SHP77 treated with DMSO at 0.1 percent for 48 hours (cell line): Measurements from ENCODE around the gene CWC25.
"Not testable (repeated sequence)": the region's sequence is repeated elsewhere in the genome, so short reads cannot be mapped to it uniquely, and the experiment has no call there.

ENCODE experiments used
- DNase-seq: peaks from one replicate; lab custom pipeline; 2025; lab: John Stamatoyannopoulos, UW

The CWC25 gene

DNA sequence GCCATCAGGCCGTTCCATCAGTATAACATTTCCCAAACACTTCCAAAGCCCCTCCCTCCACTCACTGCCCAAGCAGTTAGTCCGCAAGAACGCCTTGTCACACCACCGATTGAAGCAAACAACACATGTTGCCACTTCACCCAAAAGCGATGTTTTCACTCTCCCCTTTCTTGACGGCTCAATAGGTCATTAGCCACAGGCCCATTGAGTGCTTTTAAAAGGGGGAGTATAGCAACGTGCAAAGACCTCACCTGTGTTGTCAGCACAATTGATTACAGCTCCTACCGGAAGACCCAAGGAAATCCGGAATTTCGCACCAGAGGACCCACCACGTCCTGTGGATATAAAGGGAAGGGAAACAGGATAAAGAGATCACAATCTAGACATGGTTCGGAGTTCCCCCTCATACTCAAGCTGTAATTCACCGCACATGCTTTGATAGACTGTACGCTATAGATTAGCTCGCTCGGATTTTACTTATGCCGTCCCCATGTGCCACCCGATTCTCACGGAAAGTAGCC is 27.7 kb upstream of the CWC25 start:
- DNase-seq: no peak

DNA sequence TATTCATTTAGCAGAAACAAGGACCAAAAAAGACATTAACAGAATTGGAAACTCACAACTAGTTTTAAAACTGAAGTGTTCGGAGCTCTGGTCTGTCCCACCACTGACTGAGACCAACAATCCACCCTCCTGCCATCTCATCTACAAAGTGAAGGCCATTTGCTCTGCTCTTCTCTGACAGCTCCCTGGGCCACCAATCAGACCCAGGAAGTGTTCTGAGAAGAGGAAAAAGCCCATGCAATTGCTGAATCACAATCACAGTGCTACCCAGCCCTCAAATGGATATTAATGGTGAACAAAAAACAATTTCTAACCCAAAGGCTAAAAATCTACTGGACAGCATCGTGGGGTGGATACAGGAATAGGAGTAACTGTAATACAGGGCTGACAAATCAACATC is 26.3 kb upstream of the CWC25 start:
- DNase-seq: no peak

DNA sequence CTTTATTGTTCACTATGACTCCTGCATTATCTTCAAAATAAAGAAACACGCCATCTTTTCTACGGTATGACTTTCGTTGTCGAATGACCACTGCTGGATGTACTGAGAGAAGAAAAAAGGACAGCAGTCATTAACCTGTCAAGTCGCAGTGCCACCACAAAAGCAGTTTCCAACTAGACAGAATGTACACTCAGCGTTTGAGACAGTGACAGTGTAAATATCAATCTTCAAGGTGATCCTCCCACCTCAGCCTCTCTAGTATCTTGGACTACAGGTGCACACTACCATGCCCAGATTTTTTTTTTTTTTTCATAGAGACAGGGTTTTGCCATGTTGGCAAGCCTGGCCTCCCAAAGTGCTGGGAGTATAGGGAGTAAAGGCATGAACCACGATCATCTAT is 25.3 kb upstream of the CWC25 start:
- DNase-seq: no peak

DNA sequence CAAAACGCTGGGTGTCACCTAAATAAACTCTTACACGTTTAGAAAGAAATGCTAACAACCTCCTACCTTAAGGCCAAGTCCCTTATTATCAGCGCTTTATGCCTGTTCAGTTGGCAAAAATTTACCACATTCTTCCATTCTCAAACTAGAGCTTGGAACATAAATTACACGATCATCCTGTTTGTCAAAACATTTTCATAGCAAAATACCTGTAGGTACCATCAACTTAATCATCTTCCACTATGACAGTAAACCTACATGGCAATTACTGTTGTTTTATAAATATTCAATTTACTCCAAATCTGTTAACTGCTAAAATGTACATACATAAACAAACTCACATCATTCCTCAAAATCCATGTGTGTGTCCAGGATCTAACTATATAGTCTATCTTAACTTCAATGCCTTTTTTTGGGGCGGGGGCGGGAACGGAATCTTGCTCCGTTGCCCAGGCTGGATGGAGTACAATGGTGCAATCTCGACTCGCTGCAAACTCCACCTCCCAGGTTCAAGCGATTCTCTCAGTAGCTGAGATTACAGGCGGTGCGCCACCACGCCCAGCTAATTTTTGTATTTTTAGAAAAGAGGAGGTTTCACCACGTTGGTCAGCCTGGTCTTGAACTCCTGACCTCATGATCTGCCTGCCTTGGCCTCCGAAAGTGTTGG is 24.0 kb upstream of the CWC25 start:
- DNase-seq: no peak

DNA sequence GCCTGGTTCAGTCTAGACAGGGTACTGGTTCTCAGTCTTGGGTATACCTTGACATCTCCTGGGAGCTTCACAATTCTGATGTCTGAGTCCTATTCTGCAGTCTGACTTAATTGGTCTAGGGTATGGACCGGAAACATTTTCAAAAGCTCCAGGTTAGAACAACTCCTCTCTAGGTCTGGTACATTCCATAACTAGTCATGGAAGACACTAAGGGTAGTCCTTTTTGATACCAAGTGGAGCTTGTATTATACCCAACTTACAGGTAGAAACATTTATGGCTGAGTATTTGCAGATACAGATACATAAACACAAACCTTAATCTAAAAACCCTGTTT is 23.4 kb upstream of the CWC25 start:
- no peak for DNase-seq

DNA sequence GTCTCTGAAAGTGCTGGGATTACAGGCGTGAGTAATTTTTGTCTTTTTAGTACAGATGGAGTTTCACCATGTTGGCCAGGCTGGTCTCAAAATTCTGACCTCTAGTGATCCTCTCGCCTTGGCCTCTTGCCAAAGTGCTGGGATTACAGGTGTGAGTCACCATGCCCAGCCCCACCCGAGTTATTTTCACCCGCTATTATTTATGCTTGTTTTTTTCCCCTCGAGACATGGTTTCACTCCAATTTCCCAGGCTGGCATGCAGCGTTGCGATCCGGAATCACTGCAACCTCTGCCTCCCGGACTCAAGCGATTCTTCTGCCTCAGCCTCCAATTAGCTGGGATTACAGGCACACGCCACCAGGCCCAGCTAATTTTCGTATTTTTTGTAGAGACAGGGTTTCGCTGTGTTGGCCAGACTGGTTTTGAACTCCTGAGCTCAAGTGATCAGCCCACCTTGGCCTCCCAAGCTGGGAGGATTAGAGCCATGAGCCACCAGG is 19.2 kb upstream of the CWC25 start:
- DNase-seq: no peak

DNA sequence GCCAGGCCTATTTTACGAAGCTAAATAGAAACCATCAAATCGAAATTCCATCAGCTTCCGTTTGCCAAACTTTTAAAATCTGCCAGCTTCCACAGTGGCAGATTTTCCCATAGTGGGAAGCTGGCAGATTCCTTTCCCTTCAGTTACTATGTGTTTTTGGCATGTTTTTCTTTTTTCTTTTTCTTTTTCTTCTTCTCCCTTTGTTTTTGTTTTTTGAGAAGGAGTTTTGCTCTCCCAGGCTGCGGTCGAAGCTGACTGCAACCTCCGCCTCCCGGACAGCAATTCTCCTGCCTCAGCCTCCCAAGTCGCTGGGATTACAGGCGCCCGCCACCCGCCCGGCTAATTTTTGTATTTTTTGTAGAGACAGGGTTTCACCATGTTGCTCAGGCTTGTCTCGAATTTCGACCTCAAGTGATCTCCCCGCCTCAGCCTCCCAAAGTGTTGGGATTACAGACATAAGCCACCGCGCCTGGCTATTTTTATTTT is 684 bp upstream of the CWC25 start:
- no peak for DNase-seq

DNA sequence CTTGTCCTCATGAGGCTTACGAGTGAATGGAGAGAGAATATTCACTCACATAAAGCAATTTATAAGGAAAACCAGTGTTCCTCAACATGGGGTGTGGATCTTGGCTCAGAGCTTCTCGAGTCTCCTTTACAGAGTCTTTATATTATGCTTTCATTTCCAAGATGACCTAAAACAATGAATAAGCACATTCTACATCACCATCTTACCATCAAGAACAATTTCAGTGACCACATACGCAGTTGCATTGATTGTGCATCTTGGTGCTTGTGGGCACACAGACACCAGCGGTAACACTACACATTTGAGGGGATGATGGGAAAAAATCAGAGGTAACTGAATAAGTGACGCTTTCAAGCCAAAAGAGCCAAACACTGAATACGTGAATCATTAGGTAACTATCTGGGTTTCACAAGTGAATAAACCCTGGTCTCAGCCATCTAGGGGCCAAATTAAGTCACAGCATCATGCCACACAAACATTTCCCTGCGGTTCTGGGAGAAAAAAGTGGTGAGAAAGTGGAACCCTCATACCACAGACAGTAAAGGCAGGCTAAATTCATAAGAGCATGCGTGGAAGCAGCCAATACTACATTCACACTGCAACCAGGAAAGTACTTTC is 9.4 kb downstream of the CWC25 start:
- DNase-seq: no peak

DNA sequence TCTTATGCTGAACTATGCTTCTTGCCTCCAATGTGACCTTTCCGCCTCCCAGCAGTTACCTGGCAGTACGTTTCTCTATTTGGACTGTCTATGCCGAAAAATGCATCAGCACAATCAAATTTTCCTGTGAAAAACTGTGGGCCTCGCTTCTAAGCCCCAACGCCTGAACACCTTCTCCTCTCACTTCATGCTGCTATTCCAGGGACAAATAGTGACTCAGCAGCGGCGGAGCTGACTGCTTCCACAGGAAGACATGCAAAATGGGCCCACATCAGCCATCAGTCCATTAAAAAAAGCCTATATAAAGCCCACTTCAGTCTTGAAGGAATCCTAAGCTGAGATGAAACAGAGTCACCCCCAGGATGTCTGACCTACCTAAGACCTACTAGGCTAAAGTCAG is 15.3 kb downstream of the CWC25 start:
- no peak for DNase-seq

DNA sequence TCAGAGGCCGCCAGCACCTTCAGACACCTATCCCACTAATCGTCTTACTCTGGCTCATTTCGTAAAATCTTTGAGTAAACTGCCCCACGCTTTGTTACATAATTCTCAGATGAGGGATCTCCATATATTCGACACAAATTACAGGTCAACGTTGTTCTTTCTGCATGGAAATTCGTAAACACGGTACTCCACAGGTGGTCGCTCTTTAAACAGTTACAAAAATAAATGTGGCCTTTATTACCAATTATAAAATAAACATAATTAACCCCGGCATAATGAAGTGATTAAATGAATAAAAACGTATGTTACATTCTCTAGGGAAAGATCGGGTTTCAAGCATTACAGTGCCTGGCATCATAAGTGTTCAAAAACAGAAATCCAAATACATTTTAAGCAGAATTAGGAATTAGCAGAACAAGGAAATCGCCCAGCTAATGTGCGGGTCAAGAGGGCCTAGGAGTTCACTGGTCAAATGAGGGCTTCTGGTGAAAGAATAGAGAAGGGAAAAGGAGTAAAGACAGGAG is 24.8 kb downstream of the CWC25 start:
- DNase-seq: no peak

DNA sequence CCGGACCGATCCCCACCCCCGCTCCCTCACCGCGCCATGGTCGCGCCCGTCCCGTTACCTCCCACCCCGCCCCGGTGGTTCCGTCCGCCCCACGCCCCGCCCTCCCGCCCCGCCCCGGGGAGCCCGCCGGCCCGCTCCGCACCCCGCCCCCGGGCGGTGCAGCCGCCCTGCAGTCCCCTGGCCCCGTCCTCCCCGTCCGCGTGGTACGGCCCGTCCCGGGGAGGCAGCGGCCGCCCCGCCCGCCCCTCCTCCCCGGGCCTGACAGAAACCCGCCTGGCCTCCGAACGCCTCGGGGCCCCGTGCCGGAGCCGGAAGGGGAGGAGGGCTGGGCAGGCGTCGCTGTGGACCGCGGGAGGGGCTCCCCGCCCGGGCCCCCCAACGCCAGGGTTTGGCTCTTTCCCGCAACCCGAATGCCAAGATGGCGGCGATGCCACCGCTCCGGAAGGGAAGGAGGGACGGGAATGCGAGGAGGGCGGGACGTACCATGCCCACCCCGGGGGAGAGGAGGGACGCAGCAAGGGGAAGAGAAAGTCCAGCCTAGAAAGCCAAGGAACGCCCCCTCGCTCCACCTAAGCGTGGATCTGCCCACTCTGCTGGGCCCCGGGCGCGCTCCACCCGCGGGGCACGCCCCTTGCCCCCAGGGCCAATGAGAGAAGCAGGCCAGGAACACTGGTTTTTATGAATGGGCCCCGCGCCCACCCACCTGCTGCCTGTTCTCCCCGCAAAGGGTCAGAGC is 25.5 kb downstream of the CWC25 start, which contains the start of gene PIP4K2B:
TSS of gene PIP4K2B (minus strand) at position 56 of the 736 bp plus-strand sequence. CDS start 132 bp downstream, outside the sequence.
- DNase-seq: peak; percentile 90

DNA sequence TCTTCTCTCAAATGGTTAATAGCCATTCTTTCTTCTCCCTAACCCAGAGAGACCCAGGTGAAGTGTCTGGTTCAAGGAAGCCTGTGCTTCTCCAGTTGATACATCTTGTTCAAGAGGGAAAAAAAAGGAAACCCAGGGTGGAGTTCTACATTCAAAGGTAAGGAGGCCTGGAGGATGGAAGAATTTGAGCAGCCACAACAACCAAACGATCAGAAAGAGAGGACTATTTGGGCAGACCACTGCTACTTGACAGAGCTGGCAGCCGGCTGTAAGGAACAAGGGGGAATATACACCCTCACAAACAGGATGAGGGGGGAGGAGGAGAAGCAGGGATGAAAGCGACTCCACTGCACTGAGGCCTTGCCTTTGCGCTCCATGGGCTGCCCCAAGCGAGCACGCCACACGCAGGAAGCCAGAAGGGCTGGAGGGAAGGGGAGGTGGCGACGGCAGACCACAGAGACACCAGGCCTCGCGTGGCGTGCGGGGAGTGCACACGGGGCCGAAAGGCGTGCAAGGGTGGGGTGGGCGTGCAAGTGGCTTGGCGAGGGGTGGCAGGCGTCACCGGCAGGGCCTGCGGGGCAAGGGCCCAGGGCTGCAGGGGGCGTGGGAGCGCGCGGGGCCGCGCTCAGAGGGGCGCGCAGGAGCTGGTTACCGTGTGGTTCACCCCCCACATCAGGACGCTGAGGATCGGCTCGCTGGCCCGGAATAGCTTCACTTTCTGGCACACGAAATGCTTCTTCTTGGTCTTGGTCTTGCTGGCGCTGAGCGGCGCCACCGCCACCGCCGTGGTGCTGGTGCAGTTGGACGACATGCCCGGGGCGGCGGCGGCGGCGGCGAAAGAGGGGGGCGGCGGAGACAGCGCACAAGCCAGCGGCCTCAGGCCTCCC is 26.3 kb downstream of the CWC25 start:
- DNase-seq: no peak

DNA sequence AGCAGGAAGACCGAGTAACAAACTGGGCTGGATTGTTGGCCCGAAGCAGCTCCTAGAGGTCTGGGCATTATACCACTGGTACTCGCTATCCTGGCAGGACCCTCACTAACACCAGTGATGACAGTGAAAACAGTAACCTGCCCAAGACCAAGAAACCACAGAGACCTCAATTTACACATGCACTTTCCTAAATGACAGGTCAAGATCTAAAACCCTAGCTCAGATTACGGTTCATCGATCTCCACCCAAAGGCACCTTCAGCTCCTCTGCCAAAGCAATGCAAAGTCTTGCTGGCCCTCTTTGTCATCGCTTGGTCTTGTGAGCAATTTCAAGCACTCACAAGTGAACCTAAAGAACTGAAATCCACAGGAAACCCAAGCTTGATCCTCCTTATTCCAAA is 27.3 kb downstream of the CWC25 start:
- DNase-seq: no peak

DNA sequence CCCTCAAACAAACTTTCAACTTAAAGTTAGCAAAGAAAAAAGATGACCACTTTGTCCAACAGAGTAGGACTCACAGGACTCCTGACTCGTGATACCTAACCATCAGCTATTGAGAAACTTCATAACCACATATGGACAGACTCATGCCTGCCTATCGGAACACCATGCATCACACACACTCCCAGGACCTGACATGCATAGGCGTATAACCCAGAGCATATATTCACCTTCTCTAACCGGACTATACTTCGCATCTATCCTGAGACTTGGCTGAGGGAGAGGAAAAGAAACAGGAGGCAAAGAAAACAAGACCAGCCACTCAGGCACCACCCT is 28.0 kb downstream of the CWC25 start:
- DNase-seq: no peak

DNA sequence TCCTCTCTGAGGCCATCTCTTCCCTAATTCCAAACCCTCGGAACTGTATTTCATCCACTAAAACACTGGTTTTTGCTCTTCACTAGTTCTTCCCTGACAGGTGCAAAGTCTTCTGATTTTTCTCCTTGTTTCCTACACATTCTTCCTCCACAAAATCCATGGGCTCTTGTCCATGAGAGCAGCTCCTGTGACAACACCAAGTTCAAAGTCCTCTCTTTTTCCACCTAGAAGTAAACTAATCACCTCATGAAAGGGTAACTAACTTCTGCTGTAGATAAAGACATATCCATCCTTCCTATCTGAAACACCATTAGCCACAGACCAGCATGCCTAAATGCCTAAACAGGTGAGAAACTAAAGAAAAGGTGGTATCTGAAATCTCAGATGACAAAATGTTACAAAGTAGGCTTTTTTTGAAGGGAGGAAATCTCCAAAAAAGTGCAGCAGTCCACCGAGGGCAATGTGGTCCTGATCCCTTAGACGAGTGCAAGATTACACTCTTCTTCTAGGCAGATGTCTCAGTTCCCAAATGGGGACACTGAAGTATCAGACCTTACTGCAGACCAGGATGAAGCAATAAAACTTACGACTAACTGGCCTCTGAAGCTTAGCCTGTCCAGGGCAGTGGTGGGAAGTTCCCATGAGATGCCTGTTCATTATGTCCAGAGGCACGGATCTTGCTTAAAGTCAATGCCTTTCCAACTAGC is 28.5 kb downstream of the CWC25 start:
- no peak for DNase-seq

DNA sequence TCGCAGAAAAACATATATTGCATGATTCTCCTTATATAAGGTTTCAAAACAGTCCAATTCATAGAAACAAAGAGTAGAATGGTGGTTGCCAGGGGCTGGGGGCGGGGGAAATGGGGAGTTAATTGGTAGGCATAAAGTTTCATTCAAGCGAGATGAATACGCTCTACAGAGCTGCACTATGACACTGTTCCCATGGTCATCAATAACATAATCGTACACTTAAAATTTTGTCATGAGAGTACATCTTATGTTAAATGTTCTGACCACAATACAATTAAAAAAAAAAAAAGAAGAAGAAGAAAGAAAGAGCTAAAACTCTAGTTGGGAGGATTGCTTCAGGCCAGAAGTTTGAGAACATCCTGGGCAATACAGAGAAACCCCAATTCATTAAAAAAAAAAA is 30.9 kb downstream of the CWC25 start:
- no peak for DNase-seq

DNA sequence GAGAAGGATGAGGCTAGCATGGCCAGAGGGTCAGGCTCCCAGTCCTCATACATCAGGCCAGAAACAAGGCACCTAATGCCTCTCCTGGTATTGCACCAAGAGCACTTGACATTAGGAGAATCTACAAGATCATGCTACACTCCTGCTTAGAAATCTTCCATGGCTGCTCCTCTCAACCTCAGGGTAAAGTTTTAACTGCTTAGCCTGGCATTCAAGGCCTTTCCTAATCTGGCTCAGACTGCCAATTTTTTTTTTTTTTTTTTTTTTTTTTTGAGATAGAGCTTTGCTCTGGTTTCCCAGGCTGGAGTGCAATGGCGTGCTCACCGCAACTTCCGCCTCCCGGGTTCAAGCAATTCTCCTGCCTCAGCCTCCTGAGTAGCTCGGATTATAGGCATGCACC is 34.0 kb downstream of the CWC25 start:
- no peak for DNase-seq

DNA sequence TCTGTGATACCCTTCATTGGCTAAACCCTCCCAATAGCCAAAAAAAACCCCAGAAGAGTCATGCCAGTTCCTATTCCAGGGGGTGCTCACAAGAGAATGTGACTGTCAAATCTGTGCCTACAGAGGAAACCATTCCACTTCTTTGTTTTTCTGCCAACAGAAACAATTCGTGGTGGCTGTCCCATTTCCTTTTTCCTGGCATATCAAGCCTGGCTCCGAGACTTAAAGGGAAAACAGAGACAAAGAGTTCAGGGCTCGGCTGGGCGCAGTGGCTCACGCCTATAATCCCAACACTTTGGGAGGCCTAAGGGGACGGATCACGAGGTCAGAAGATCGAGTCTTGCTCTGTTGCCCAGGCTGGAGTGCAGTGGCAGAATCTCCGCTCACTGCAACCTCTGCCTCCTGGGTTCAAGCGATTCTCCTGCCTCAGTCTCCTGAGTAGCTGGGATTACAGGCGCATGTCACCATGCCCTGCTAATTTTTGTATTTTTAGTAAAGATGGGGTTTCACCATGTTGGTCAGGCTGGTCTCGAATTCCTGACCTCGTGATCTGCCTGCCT is 34.9 kb downstream of the CWC25 start:
- not testable (repeated sequence) for DNase-seq

DNA sequence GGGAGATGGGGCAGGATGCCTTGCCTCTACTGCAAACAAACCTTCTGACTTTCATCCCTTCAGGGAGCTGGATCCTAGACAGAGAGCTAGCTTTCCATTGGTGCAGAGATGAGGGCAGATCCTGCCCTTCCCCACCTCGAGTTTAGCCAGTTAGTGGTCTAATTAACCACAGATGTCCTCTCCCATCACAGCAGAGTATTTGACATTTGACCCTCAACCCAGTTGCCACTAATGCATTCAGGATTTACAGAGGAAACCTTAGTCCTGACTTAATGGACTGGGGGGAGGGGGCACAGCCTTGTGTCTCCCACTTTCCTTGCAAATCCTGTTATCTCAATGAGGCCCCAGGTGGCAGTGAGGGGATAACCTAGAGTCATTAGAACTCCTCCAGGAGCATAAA is 35.9 kb downstream of the CWC25 start:
- DNase-seq: no peak

DNA sequence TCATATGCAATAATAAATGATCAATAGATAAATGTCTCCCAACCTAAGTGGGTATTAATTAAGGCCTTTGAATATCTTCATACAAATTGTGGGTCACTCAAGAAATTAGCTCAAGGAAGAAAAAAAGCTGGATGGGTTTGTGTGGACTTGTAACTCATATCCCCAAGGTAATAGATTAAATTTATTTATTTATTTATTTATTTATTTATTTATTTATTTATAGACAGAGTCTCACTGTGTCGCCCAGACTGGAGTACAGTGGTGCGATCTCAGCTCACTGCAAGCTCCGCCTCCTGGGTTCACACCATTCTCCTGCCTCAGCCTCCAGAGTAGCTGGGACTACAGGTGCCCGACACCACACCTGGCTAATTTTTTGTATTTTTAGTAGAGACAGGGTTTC is 37.1 kb downstream of the CWC25 start:
- not testable (repeated sequence) for DNase-seq

DNA sequence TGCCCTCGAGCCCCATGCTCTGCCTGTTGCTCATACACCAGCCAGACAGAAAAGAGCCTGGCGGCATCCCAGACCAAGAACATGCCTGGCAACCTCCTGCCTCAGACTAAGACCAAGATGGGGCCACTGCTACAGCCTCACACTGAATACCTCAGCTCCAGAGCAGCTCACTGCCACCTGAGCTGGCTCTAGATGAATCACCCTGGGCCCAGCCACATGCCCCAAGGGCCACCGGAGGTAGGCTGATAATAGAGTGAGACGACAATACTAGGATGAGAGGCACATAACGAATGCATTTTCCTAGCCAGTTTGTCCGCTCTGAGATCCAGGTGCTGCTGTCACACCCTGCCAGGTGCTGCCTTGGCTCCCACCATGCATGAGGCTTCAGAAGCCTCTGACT is 38.7 kb downstream of the CWC25 start:
- no peak for DNase-seq
